Stimulated activated naive CD8-positive, alpha-beta T cell treated with anti-CD3 and anti-CD28 coated beads, Interleukin-15, amount 100 ng/mL, for 72 hours (primary cell): Measurements from ENCODE around the gene TSPAN14.

Experiments used
- ATAC-seq: fragments of 150-1000 bp; cut with Tn5 transposase; 2 replicates; pipeline ENCODE4 v1.10.0; 2021; ENCODE audit warnings: mild to moderate bottlenecking, moderate library complexity
- DNase-seq, 2 donors: peaks; one replicate each; pipeline ENCODE4 v3.0.0; 2021 to 2022
- H3K27ac Mint-ChIP-seq, 2 donors: one replicate each; pipeline ENCODE4 v1.8.0; 2022; ENCODE audit warnings: mild to moderate bottlenecking in 2 of 2, mixed read lengths in 2 of 2, moderate library complexity in 2 of 2
- H3K27me3 Mint-ChIP-seq: one replicate; pipeline ENCODE4 v1.8.0; 2022; ENCODE audit warnings: mixed read lengths
- H3K4me1 Mint-ChIP-seq: one replicate; pipeline ENCODE4 v1.8.0; 2022; ENCODE audit warnings: mild to moderate bottlenecking, mixed read lengths
- H3K4me3 Mint-ChIP-seq, 2 donors: one replicate each; pipeline ENCODE4 v1.8.0; 2022; ENCODE audit warnings: mild to moderate bottlenecking in 2 of 2, mixed read lengths in 2 of 2, moderate library complexity in 1 of 2
- H3K9me3 Mint-ChIP-seq, 2 donors: one replicate each; pipeline ENCODE4 v1.8.0; 2022; ENCODE audit warnings: mixed read lengths in 2 of 2

TSPAN14 gene

GRCh38 chr10:80485076-80485945 lies 31.2 kb downstream of the TSPAN14 start:
- Mint-ChIP-seq H3K27ac (peak overlapping the region; percentile 88 to 89), H3K4me1 (peaks cover 98% of the 10 kb centered on the region), H3K4me3 (peak overlapping the region; percentile 75 to 76), H3K27me3 (no peaks in the 10 kb centered on the region), H3K9me3 (no peaks in the 10 kb centered on the region)
- ATAC-seq (peak; percentile 65), DNase-seq (no peak)

GRCh38 chr10:80485946-80486764 lies 32.0 kb downstream of the TSPAN14 start:
- ATAC-seq (peak; percentile 21), DNase-seq (no peak)
- peaks cover 100% of the 10 kb centered on the region for H3K4me1 Mint-ChIP-seq
- H3K9me3 Mint-ChIP-seq = no peaks in the 10 kb centered on the region
- no peaks in the 10 kb centered on the region for H3K27me3 Mint-ChIP-seq
- peak overlapping the region; percentile 81 to 89 for H3K27ac Mint-ChIP-seq
- H3K4me3 Mint-ChIP-seq = peak overlapping the region; percentile 75 to 76

DNA sequence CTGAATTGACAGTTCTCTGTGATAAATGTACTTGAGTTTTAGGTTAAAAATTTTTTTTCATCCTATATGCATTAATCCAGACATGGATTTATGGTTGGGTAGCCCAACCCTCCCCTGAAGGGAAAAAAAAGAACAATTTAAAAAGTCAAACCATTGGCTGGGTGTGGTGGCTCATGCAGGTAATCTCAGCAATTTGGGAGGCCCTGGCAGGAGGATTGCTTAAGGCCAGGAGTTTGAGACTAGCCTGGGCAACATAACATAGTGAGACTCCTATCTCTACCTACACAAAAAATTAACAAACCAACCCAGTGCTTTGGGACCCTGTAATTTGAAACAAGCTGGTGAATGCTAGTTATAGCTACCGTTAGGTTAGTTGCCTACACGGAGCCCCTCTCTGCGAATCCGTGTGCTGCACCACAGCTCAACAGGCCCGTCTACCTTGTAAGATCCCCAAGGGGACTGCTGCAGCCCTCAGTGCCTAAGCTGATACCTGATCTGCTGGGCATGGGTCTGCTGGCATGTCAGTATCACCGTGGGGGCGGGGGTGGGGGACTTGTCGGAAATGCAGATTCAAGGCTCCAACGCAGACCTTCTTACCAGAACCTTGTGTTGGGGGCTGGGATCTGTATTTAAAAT lies 32.8 kb downstream of the TSPAN14 start:
- ATAC-seq = no peak

GRCh38 chr10:80487421-80487785 lies 33.3 kb downstream of the TSPAN14 start:
- Mint-ChIP-seq H3K4me3 (peak overlapping the region; percentile 73 to 76), H3K9me3 (no peaks in the 10 kb centered on the region), H3K4me1 (peaks cover 100% of the 10 kb centered on the region), H3K27ac (peak overlapping the region; percentile 43 to 63), H3K27me3 (no peaks in the 10 kb centered on the region)
- DNase-seq = no peak
- ATAC-seq = peak; percentile 13

More for the DNA sequence above, 32.8 kb downstream of the TSPAN14 start:
- peak overlapping the region; percentile 79 to 89 for H3K27ac Mint-ChIP-seq
- no peaks in the 10 kb centered on the region for H3K9me3 Mint-ChIP-seq
- DNase-seq = no peak
- peak overlapping the region; percentile 75 to 76 for H3K4me3 Mint-ChIP-seq
- no peaks in the 10 kb centered on the region for H3K27me3 Mint-ChIP-seq
- H3K4me1 Mint-ChIP-seq = peaks cover 100% of the 10 kb centered on the region

- DNase-seq = peak; percentile 59 to 78
- peak; percentile 81 for ATAC-seq
- Mint-ChIP-seq H3K4me3 (peak overlapping the region; percentile 73 to 76), H3K27me3 (no peaks in the 10 kb centered on the region), H3K9me3 (no peaks in the 10 kb centered on the region), H3K4me1 (peaks cover 100% of the 10 kb centered on the region), H3K27ac (peak overlapping the region; percentile 39 to 75)
These were observed 33.9 kb downstream of the TSPAN14 start for GRCh38 chr10:80487791-80488538.

- no peaks in the 10 kb centered on the region for H3K9me3 Mint-ChIP-seq
- H3K27me3 Mint-ChIP-seq = no peaks in the 10 kb centered on the region
- H3K27ac Mint-ChIP-seq = peak overlapping the region in 1 of 2 donors; percentile 84
- peak overlapping the region; percentile 31 to 76 for H3K4me3 Mint-ChIP-seq
- H3K4me1 Mint-ChIP-seq = peaks cover 100% of the 10 kb centered on the region
- DNase-seq (no peak), ATAC-seq (no peak)
These were observed 34.5 kb downstream of the TSPAN14 start for GRCh38 chr10:80488539-80489066.

DNA sequence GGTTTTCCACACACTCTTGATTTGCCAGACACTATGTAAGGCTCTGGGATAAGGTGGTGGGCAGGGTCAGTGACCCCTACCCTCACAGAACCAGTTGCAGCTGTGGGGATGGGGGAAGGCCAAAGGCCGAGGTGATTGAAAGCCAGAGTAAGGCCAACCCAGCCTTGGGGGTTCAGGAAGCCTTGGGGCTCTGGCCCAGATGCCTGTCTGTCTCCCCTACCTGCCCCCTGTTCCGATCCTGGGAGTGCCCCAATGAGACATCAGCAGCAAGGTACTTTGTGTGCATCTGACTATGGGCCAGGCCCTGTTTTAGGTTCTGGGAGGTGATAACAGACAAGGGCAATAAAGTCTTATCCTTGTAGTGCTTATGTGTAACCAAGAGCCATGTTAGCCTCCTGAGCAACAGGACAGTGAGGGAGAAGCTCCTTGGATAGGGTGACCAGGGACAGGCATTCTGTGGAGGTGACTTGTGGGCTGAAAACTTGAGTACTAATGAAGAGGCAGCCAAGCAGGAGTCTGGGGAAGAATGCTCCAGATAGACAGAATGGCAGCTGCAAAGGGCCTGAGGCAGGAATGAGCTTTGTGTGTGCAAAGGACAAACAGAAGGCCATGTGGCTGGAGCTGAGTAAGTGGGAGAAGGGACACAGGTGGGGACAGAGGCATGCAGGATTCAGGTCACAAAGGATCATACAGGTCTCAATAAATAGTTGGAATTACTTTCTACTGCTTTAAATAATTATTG lies 35.4 kb downstream of the TSPAN14 start:
- DNase-seq (no peak), ATAC-seq (no peak)
- peak overlapping the region; percentile 34 to 72 for H3K27ac Mint-ChIP-seq
- no peaks in the 10 kb centered on the region for H3K9me3 Mint-ChIP-seq
- no peak overlapping the region for H3K4me3 Mint-ChIP-seq
- H3K27me3 Mint-ChIP-seq = no peaks in the 10 kb centered on the region
- peaks cover 100% of the 10 kb centered on the region for H3K4me1 Mint-ChIP-seq

DNA sequence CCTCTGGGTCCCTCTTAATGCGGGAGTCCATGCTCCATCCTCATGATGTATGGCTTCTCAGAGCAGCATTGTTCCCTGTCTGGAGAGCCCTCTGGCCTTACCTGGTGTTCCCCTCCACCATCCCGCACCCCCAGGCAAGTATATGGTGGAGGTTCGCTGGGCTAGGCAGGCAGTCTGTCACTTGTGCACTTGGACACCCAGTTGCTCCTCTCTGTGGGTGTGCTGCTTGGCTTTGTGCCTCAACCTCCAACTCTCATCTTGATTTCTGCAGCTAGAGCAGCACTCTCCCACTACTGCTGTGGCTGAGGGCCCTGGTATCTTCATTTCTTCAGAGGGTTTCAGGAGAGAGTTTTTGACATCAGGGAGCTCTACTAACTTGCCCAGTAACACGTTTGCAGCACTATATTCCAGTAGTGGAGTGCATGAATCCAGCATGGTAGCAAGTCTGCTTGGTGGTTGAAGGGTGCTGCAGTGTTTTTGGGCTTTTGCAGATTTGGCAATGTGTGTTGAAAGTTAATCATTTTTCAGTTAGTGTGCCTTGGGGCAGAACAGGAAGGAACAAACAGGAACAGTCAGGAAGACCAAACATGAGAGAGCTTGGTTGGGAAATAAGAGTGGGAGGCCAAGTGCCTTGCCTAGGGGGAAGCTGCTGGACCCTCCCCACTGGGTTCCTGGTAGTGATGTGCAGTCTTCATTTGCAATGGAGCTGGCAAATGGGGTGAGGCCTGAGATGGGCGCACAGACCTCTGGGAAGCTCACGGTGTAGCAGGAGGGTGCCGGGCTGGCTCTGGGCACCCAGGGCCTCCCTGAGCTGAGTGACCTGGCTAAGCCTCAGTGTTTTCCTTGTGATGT lies 37.4 kb downstream of the TSPAN14 start:
- ATAC-seq (no peak), DNase-seq (no peak)
- H3K27me3 Mint-ChIP-seq = no peaks in the 10 kb centered on the region
- H3K9me3 Mint-ChIP-seq = peaks cover 2% of the 10 kb centered on the region in 2 donors
- H3K4me3 Mint-ChIP-seq = no peak overlapping the region
- H3K27ac Mint-ChIP-seq = peak overlapping the region in 1 of 2 donors; percentile 66
- peaks cover 97% of the 10 kb centered on the region for H3K4me1 Mint-ChIP-seq

- peak overlapping the region in 1 of 2 donors; percentile 95 for H3K27ac Mint-ChIP-seq
These were observed 38.9 kb downstream of the TSPAN14 start for GRCh38 chr10:80492848-80493521.

GRCh38 chr10:80493522-80494051 lies 39.5 kb downstream of the TSPAN14 start:
- DNase-seq = no peak
- peak overlapping the region; percentile 47 to 79 for H3K4me3 Mint-ChIP-seq

More at GRCh38 chr10:80492848-80493521, 38.9 kb downstream of the TSPAN14 start:
- Mint-ChIP-seq H3K9me3 (peaks cover 8% of the 10 kb centered on the region in 2 donors), H3K4me1 (peaks cover 97% of the 10 kb centered on the region), H3K4me3 (peak overlapping the region; percentile 47 to 79), H3K27me3 (no peaks in the 10 kb centered on the region)
- DNase-seq (no peak), ATAC-seq (no peak)

GRCh38 chr10:80496555-80497172 lies 42.6 kb downstream of the TSPAN14 start:
- no peaks in the 10 kb centered on the region for H3K27me3 Mint-ChIP-seq
- H3K27ac Mint-ChIP-seq = peak overlapping the region in 1 of 2 donors; percentile 66
- H3K4me1 Mint-ChIP-seq = peaks cover 97% of the 10 kb centered on the region
- ATAC-seq = no peak
- H3K9me3 Mint-ChIP-seq = peaks cover 8% of the 10 kb centered on the region in 2 donors
- DNase-seq = no peak
- H3K4me3 Mint-ChIP-seq = peak overlapping the region in 1 of 2 donors; percentile 50

More at GRCh38 chr10:80493522-80494051, 39.5 kb downstream of the TSPAN14 start:
- Mint-ChIP-seq H3K4me1 (peaks cover 97% of the 10 kb centered on the region), H3K27me3 (no peaks in the 10 kb centered on the region), H3K9me3 (peaks cover 8% of the 10 kb centered on the region in 2 donors), H3K27ac (peak overlapping the region; percentile 0 to 95)
- peak; percentile 66 for ATAC-seq
